ENCODE data around the gene SATB1.
"Not testable (repeated sequence)": the region's sequence is repeated elsewhere in the genome, so short reads cannot be mapped to it uniquely, and the experiment has no call there.

SATB1 gene

DNA sequence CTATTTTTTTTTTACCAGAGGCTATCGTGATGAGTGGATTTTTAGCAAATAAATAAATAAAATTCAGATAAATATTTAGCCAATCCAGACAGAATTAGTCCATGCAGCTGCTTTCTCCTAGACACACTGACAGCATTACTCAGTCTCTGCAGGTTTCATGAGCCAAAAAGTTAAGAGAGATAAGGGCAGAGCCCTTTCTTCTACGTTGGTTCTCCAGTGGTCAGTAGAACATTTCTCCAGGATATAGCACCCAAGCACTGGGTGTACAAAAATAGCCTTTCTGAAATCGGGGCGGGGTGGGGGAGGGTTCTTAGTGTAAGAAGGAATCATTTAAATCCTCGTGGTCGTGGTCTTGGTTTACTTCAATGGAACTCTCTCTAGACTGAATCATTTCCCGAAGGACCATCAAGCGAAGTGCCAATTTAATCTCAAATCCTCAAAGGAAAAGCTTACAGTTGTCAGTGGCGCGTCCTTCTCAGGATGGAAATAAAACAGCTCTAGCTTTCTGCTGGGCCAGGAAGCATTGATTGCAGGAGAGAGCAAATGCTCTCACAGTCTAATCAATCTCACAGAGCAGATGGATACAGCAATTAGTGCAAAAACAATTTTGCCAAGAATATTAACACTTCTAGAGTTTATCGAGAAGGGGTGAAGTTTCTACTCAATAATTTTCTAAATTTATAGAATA lies 86.2 kb downstream of the SATB1 start:
- H3K4me3 ChIP-seq (ENCODE audit: low read length), result no peak overlapping the region
- TF ChIP-seq ZNF274 (IDR thresholded peaks at IDR 0.05; ENCODE audit: low read depth, low read length), result no peak

DNA sequence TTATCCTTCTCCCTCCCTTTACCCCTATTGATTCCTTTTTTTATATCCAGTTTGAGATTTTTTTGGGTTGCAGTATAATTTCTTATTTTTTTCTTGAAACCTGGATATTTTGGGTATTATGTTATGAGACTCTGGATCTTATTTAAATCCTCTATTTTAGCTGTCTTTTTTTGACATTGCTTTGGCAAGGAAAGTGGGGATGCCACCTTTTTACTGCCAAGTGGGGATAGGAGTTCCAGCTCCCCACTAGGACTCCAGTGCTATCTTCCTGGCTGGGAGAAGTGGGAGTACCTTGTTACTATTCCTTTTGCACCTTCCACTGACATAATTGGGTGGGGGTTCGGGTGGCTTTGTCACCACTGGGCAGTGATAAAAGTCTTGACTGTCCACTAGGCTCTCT lies 87.9 kb downstream of the SATB1 start:
- no peak overlapping the region for H3K4me3 ChIP-seq (ENCODE audit: low read length)
- TF ChIP-seq ZNF274 (IDR thresholded peaks at IDR 0.05; ENCODE audit: low read depth, low read length), result no peak

DNA sequence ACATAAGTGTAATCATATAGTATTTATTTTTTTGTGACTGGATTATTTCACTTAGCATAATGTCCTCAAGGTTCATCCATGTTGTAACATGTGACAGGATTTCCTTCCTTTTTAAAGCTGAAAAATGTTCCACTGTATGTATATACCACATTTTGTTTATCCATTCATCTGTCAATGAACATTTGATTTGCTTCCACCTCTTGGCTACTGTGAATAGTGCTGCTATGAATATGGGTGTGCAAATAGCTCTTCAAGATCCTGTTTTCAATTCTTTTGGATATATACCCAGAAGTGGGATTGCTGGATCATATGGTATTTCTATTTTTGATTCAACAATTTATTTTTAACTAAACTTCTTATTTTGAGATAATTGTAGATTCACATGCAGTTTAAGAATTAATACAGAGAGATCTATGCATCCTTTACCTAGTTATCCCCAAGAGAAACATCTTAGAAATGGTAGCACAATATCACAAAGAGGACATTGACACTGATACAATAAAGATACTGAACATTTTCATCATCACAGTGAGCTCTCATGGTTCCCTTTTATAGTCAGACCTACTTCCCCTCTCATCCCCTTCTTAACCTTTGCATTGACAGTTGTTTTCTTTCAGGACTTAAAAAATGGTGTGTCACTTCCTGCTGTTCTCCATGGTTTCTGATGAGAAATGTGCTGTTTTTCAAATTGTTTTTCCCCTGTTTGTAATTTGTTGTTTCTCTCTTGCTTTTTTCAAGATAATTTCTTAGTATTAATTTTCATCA lies 90.1 kb downstream of the SATB1 start:
- TF ChIP-seq ZNF274 (IDR thresholded peaks at IDR 0.05; ENCODE audit: low read depth, low read length), result no peak
- H3K4me3 ChIP-seq (ENCODE audit: low read length), result no peak overlapping the region

DNA sequence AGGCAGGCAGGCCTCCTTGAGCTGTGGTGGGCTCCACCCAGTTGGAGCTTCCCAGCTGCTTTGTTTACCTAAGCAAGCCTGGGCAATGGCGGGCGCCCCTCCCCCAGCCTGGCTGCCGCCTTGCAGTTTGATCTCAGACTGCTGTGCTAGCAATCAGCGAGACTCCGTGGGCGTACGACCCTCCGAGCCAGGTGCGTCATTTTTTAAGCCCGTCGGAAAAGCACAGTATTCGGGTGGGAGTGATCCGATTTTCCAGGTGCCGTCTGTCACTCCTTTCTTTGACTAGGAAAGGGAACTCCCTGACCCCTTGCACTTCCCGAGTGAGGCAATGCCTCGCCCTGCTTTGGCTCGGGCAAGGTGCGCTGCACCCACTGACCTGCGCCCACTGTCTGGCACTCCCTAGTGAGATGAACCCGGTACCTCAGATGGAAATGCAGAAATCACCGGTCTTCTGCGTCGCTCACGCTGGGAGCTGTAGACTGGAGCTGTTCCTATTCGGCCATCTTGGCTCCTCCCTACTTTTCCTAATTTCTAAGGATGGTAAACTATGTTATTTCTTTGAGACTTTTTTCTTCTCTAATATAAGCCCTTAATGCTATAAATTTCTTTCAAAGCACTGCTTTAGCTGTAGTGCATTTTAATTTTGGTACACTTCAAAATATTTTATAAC lies 94.2 kb downstream of the SATB1 start:
- not testable (repeated sequence) for H3K4me3 ChIP-seq (ENCODE audit: low read length)

DNA sequence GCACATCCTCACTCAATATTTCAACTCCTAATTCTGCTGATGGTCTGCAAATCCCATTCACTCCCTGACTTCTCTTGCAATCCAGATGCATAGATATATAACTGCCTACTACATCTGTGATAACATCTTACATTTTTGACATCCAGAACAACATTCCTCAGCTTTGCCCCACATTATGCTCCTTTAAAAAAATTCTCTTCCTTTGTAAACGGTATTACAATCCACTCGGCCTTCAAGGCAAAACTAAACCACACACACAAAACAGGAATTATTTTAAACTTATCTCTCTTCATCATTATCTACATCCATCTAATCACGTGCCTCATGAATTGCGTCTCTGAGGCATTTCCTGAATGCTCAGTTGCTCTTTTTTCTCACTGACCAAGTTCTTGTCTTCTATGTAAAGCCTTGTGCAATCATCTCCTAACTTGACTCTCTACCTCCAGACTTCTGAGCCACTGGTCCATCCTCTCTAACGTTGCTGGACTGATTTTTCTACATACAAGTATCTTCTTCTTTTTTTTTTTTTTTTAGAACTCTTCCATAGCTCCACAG lies 117.0 kb downstream of the SATB1 start:
- no peak for TF ChIP-seq ZNF274 (IDR thresholded peaks at IDR 0.05; ENCODE audit: low read depth, low read length)

DNA sequence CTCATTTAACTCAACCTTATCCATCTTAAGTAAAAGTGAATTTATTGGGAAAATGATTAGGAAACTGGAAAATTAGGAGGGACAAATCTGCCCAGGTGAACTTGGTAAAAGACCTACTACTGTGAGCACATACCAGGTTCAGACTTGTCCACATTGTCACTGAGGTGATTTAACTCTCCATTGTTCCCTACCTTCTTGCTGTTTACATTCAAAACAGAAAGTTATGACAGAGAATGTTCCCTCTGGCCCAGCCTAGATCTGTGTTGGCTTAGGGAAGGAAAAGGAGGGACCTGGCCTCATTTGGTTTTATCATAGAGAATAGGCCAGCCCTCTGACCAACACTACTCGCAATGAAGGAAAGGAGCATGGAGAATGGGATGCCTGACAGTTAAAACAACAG lies 117.6 kb downstream of the SATB1 start:
- TF ChIP-seq ZNF274 (IDR thresholded peaks at IDR 0.05; ENCODE audit: low read depth, low read length), result no peak
- H3K4me3 ChIP-seq (ENCODE audit: low read length), result no peak overlapping the region

More for the DNA sequence above, 117.0 kb downstream of the SATB1 start:
- H3K4me3 ChIP-seq (ENCODE audit: low read length), result no peak overlapping the region

DNA sequence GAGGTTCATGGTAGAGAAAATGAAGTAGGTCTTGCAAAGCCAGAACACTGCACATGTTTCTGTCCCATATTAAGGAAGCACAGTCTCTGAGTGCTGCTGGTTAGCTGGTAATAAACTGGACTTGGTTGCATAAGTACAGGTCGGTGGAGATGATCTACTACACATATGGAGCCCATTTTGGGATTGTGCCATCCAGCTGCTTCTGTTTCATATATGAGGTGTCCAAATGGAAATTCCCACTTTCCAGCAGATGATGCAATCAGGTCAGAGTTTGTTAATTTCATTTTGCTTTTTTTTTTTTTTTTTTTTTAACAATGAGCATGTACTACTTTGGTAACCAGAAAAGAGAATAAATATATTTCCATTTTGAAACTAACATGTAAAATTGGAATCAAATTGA lies 122.6 kb downstream of the SATB1 start:
- no peak for TF ChIP-seq ZNF274 (IDR thresholded peaks at IDR 0.05; ENCODE audit: low read depth, low read length)

DNA sequence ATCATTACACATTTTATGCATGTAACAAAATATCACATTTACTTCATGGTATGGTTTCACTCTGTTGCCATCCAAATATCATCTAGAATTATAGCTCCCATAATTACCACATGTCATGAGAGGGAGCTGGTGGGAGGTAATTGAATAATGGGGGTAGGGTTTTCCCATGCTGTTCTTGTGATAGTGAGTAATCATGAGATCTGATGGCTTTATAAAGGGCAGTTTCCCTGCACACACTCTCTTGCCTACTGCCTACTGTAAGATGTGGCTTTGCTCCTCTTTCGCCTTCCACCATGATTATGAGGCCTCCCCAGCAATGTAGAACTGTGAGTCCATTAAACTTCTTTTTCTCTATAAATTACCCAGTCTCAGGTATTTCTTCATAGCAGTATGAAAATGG lies 123.4 kb downstream of the SATB1 start:
- H3K4me3 ChIP-seq (ENCODE audit: low read length), result no peak overlapping the region
- no peak for TF ChIP-seq ZNF274 (IDR thresholded peaks at IDR 0.05; ENCODE audit: low read depth, low read length)

More for the DNA sequence above, 122.6 kb downstream of the SATB1 start:
- no peak overlapping the region for H3K4me3 ChIP-seq (ENCODE audit: low read length)

DNA sequence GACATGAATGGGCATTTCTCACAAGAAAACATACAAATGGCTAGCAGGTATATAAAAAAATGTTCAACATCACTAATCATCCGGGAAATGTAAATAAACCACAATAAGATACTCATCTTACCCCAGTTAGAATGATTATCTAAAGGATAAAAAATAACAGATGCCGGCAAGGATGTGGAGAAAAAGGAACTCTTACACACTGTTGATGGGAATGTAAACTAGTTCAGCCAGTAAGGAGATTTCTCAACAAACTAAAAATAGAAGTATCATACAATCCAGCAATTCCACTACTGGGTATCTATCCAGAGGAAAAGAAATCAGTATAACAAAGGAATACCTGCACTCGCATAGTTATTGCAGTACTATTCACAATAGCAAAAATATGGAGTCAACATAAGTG lies 124.2 kb downstream of the SATB1 start:
- no peak for TF ChIP-seq ZNF274 (IDR thresholded peaks at IDR 0.05; ENCODE audit: low read depth, low read length)
- no peak overlapping the region for H3K4me3 ChIP-seq (ENCODE audit: low read length)

DNA sequence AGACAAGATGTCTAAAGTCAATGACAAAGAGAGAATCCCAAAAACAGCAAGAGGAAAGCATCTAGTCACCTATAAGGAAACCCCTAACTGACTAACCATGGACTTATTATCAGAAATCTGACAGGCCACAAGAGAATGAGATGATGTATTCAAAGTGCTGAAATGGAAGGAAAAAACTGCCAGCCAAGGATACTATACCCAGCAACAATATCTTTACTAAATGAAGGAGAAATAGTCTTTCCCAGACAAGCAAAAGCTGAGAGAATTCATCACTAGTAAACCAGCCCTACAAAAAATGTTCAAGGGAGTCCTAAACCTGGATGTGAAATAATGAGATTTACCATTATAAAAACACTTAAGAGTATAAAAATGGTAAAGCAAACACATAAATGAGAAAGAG lies 128.0 kb downstream of the SATB1 start:
- TF ChIP-seq ZNF274 (IDR thresholded peaks at IDR 0.05; ENCODE audit: low read depth, low read length), result no peak

More for the DNA sequence above, 128.0 kb downstream of the SATB1 start:
- no peak overlapping the region for H3K4me3 ChIP-seq (ENCODE audit: low read length)
